ENCODE data around the gene TRIP13.

DNA sequence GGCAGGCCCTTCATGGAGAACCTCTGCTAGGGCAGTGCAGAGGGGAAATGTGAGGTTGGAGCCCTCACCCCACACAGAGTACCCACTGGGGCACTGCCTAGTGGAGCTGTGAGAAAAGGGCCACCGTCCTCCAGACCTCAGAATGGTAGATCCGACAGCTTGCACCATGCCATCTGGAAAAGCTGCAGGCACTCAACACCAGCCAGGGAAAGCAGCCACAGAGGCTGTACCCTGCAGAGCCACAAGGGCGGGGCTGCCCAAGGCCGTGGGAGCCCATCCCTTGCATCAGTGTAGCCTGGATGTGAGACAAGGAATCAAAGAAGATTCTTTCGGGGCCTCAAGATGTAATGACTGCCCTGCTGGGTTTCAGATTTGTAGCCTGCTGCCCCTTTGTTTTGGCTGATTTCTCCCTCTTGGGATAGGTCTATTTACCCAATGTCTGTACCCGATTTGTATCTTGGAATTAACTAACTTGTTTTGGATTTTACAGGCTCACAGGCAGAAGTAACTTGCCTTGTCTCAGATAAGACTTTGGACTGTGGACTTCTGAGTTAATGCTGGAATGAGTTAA lies 25.3 kb upstream of the TRIP13 start:
- TF ChIP-seq, protein P1, sequence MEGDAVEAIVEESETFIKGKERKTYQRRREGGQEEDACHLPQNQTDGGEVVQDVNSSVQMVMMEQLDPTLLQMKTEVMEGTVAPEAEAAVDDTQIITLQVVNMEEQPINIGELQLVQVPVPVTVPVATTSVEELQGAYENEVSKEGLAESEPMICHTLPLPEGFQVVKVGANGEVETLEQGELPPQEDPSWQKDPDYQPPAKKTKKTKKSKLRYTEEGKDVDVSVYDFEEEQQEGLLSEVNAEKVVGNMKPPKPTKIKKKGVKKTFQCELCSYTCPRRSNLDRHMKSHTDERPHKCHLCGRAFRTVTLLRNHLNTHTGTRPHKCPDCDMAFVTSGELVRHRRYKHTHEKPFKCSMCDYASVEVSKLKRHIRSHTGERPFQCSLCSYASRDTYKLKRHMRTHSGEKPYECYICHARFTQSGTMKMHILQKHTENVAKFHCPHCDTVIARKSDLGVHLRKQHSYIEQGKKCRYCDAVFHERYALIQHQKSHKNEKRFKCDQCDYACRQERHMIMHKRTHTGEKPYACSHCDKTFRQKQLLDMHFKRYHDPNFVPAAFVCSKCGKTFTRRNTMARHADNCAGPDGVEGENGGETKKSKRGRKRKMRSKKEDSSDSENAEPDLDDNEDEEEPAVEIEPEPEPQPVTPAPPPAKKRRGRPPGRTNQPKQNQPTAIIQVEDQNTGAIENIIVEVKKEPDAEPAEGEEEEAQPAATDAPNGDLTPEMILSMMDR (IDR thresholded peaks at IDR 0.05; ENCODE audit: low read depth, low read length, poor library complexity, severe bottlenecking), result no peak
- TF ChIP-seq EZH2phosphoT487 (IDR thresholded peaks at IDR 0.05; ENCODE audit: borderline replicate concordance, low read length), result no peak
